Measurements from ENCODE around the gene GPRIN1.

GRCh38 chr5:176564002-176564401 is 46.0 kb downstream of the GPRIN1 start:
- TF ChIP-seq CTCF (IDR thresholded peaks at IDR 0.05) (no peak), POLR2A (IDR thresholded peaks at IDR 0.05) (no peak)
